ENCODE results near the gene LRFN2.

The LRFN2 gene

GRCh38 chr6:40543776-40544175 lies 43.4 kb downstream of the LRFN2 start:
- DNase-seq (ENCODE audit: low read depth, low spot score): no peak

GRCh38 chr6:40543146-40543545 lies 44.0 kb downstream of the LRFN2 start:
- no peak for DNase-seq (ENCODE audit: low read depth, low spot score)

- DNase-seq (ENCODE audit: low read depth, low spot score): peak; percentile 30
Measured at GRCh38 chr6:40542175-40542764, 44.9 kb downstream of the LRFN2 start.

GRCh38 chr6:40541556-40542174 lies 45.5 kb downstream of the LRFN2 start:
- DNase-seq (ENCODE audit: low read depth, low spot score): no peak

GRCh38 chr6:40540790-40541189 lies 46.4 kb downstream of the LRFN2 start:
- no peak for DNase-seq (ENCODE audit: low read depth, low spot score)

- no peak for DNase-seq (ENCODE audit: low read depth, low spot score)
Measured at GRCh38 chr6:40539853-40540252, 47.3 kb downstream of the LRFN2 start.

- no peak for DNase-seq (ENCODE audit: low read depth, low spot score)
Measured at GRCh38 chr6:40538556-40538955, 48.6 kb downstream of the LRFN2 start.

GRCh38 chr6:40537446-40537845 lies 49.7 kb downstream of the LRFN2 start:
- no peak for DNase-seq (ENCODE audit: low read depth, low spot score)

GRCh38 chr6:40536442-40536841 lies 50.7 kb downstream of the LRFN2 start:
- DNase-seq (ENCODE audit: low read depth, low spot score): peak; percentile 72

- no peak for DNase-seq (ENCODE audit: low read depth, low spot score)
Measured at GRCh38 chr6:40535819-40536380, 51.3 kb downstream of the LRFN2 start.

- DNase-seq (ENCODE audit: low read depth, low spot score): peak; percentile 65
Measured at GRCh38 chr6:40535110-40535818, 51.9 kb downstream of the LRFN2 start.

GRCh38 chr6:40532349-40533000 lies 54.7 kb downstream of the LRFN2 start:
- DNase-seq (ENCODE audit: low read depth, low spot score): no peak

- no peak for DNase-seq (ENCODE audit: low read depth, low spot score)
Measured at GRCh38 chr6:40529919-40530318, 57.2 kb downstream of the LRFN2 start.

GRCh38 chr6:40529040-40529439 lies 58.1 kb downstream of the LRFN2 start:
- no peak for DNase-seq (ENCODE audit: low read depth, low spot score)

GRCh38 chr6:40528051-40528450 lies 59.1 kb downstream of the LRFN2 start:
- no peak for DNase-seq (ENCODE audit: low read depth, low spot score)

- DNase-seq (ENCODE audit: low read depth, low spot score): no peak
Measured at GRCh38 chr6:40526036-40526435, 61.1 kb downstream of the LRFN2 start.

GRCh38 chr6:40524797-40525585 lies 62.2 kb downstream of the LRFN2 start:
- no peak for DNase-seq (ENCODE audit: low read depth, low spot score)

- DNase-seq (ENCODE audit: low read depth, low spot score): no peak
Measured at GRCh38 chr6:40523505-40524172, 63.5 kb downstream of the LRFN2 start.

GRCh38 chr6:40521496-40521895 lies 65.7 kb downstream of the LRFN2 start:
- DNase-seq (ENCODE audit: low read depth, low spot score): no peak

GRCh38 chr6:40520678-40521077 lies 66.5 kb downstream of the LRFN2 start:
- no peak for DNase-seq (ENCODE audit: low read depth, low spot score)

- DNase-seq (ENCODE audit: low read depth, low spot score): no peak
Measured at GRCh38 chr6:40520084-40520483, 67.1 kb downstream of the LRFN2 start.
